ENCODE results near the gene MACO1.

The MACO1 gene

GRCh38 chr1:25513666-25514065 lies 83.0 kb downstream of the MACO1 start:
- no peak for TF ChIP-seq CTCF (IDR thresholded peaks at IDR 0.05; ENCODE audit: extremely low read depth, insufficient read depth, missing control alignments)
- no peak for DNase-seq (ENCODE audit: low spot score)
- in situ Hi-C loops (cut with MboI; ENCODE audit: low pct_unique_long_range_greater_than_20kb, low sequenced_read_pairs, unreplicated experiment), result no loop called here

GRCh38 chr1:25515033-25515432 lies 84.3 kb downstream of the MACO1 start:
- in situ Hi-C loops (cut with MboI; ENCODE audit: low pct_unique_long_range_greater_than_20kb, low sequenced_read_pairs, unreplicated experiment), result no loop called here
- no peak for TF ChIP-seq CTCF (IDR thresholded peaks at IDR 0.05; ENCODE audit: extremely low read depth, insufficient read depth, missing control alignments)
- DNase-seq (ENCODE audit: low spot score), result no peak

- in situ Hi-C loops (cut with MboI; ENCODE audit: low pct_unique_long_range_greater_than_20kb, low sequenced_read_pairs, unreplicated experiment), result no loop called here
- no peak for TF ChIP-seq CTCF (IDR thresholded peaks at IDR 0.05; ENCODE audit: extremely low read depth, insufficient read depth, missing control alignments)
- no peak for DNase-seq (ENCODE audit: low spot score)
These were observed 86.0 kb downstream of the MACO1 start for GRCh38 chr1:25516686-25517085.

GRCh38 chr1:25517476-25518394 lies 87.0 kb downstream of the MACO1 start:
- DNase-seq (ENCODE audit: low spot score), result no peak
- in situ Hi-C loops (cut with MboI; ENCODE audit: low pct_unique_long_range_greater_than_20kb, low sequenced_read_pairs, unreplicated experiment), result no loop called here
- TF ChIP-seq CTCF (IDR thresholded peaks at IDR 0.05; ENCODE audit: extremely low read depth, insufficient read depth, missing control alignments), result peak; percentile 4

- in situ Hi-C loops (cut with MboI; ENCODE audit: low pct_unique_long_range_greater_than_20kb, low sequenced_read_pairs, unreplicated experiment), result no loop called here
- no peak for DNase-seq (ENCODE audit: low spot score)
- no peak for TF ChIP-seq CTCF (IDR thresholded peaks at IDR 0.05; ENCODE audit: extremely low read depth, insufficient read depth, missing control alignments)
These were observed 88.9 kb downstream of the MACO1 start for GRCh38 chr1:25519624-25520023.

- in situ Hi-C loops (cut with MboI; ENCODE audit: low pct_unique_long_range_greater_than_20kb, low sequenced_read_pairs, unreplicated experiment), result no loop called here
- peak; percentile 70 for TF ChIP-seq CTCF (IDR thresholded peaks at IDR 0.05; ENCODE audit: extremely low read depth, insufficient read depth, missing control alignments)
- peak; percentile 82 for DNase-seq (ENCODE audit: low spot score)
These were observed 89.9 kb downstream of the MACO1 start for GRCh38 chr1:25520446-25521061.

All from GM13977 (cell line).